Right lobe of liver (tissue), 4 donors: ENCODE data around the gene ZNF592.

Experiments
- POLR2A ChIP-seq: fragments of 450-650 bp; IDR thresholded peaks from one replicate; pipeline ENCODE4 v1.6.1; 2017; ENCODE audit warnings: antibody characterized with exemption, mild to moderate bottlenecking
- TF ChIP-seq, protein P1 (sequence below), 4 donors: fragments of 200-600 bp in 3 of 4; fragments of 450-650 bp in 1 of 4; IDR thresholded peaks; one replicate each; pipeline versions ENCODE4 v1.5.1 to v1.8.0; 2016 to 2022; ENCODE audit warnings: antibody characterized with exemption in 4 of 4, mild to moderate bottlenecking in 2 of 4
- donor health status: DM: no; HTN: no; CAD: no.
- donor health status: DM: no; HTN: no; CAD: no.
- donor health status: DM: no; HTN: yes; CAD: no.

DNA sequence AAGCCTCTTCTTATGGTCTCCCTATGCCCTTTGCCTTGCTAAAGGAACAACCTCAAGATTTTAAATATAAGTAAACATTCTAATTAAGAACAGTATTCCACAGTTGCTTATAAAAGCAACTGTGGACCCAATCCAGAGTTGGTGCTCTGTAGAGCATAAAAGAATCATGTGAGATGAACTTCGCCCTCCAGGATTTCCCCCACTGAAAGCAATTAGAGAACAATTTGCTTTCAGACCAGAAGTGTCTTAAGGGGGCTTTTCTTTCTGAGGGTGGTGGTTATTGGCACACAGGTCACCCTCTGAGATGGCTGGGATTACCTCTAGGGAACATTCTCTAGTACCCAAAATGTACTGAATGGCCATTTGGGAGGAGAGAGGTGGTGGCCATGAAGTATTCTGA is 10.6 kb downstream of the ZNF592 start:
- TF ChIP-seq, protein P1, sequence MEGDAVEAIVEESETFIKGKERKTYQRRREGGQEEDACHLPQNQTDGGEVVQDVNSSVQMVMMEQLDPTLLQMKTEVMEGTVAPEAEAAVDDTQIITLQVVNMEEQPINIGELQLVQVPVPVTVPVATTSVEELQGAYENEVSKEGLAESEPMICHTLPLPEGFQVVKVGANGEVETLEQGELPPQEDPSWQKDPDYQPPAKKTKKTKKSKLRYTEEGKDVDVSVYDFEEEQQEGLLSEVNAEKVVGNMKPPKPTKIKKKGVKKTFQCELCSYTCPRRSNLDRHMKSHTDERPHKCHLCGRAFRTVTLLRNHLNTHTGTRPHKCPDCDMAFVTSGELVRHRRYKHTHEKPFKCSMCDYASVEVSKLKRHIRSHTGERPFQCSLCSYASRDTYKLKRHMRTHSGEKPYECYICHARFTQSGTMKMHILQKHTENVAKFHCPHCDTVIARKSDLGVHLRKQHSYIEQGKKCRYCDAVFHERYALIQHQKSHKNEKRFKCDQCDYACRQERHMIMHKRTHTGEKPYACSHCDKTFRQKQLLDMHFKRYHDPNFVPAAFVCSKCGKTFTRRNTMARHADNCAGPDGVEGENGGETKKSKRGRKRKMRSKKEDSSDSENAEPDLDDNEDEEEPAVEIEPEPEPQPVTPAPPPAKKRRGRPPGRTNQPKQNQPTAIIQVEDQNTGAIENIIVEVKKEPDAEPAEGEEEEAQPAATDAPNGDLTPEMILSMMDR (IDR thresholded peaks at IDR 0.05), result no peak
- no peak for TF ChIP-seq POLR2A
